Naive thymus-derived CD4-positive, alpha-beta T cell (primary cell): Measurements from ENCODE around the gene PNPT1. TPM values are rescaled to one million over a fixed set of nuclear protein-coding genes. Genes with fewer than 3 reads are reported as not detected.
"Not testable (repeated sequence)": the region's sequence is repeated elsewhere in the genome, so short reads cannot be mapped to it uniquely, and the experiment has no call there.

Experiments used
- ATAC-seq: fragments of 150-1000 bp; cut with Tn5 transposase; 2 replicates; pipeline ENCODE4 v1.10.0; 2021; ENCODE audit warnings: mild to moderate bottlenecking, moderate library complexity
- CTCF ChIA-PET: fragments of 350-600 bp; sonication (Branson Sonifier 250); formaldehyde crosslinking; loops from one replicate; lab custom pipeline; 2021; ENCODE audit warnings: antibody characterized with exemption; lab: Charles Lee
- POLR2A ChIA-PET: fragments of 350-600 bp; sonication (Branson Sonifier 250); formaldehyde crosslinking; loops from one replicate; lab custom pipeline; 2021; ENCODE audit warnings: antibody characterized with exemption, inconsistent platforms; lab: Charles Lee
- DNase-seq, 9 donors: peaks; one replicate each; pipeline versions ENCODE4 v3.0.0 to v3.0.0-alpha.2; 2020 to 2022; ENCODE audit warnings: mixed read lengths in 1 of 9
- H3K27ac ChIP-seq: one replicate; pipeline ENCODE4 v1.7.0; 2013; ENCODE audit warnings: mild to moderate bottlenecking, low read depth, low read length, moderate library complexity
- H3K27me3 ChIP-seq, 2 donors: one replicate each; pipeline ENCODE4 v1.7.0; 2013; ENCODE audit warnings: low read length in 2 of 2, mild to moderate bottlenecking in 2 of 2, moderate library complexity in 2 of 2; ENCODE audit not compliant: control insufficient read depth in 2 of 2, insufficient read depth in 2 of 2
- H3K36me3 ChIP-seq, 3 experiments: 1 replicate in 2 of 3; 2 replicates in 1 of 3; pipeline ENCODE4 v1.7.0; 2013; ENCODE audit warnings: low read length in 3 of 3, mild to moderate bottlenecking in 3 of 3, moderate library complexity in 1 of 3; ENCODE audit not compliant: insufficient read depth in 3 of 3, control insufficient read depth in 2 of 3
- H3K4me1 ChIP-seq, 2 donors: one replicate each; pipeline ENCODE4 v1.7.0; 2013; ENCODE audit warnings: low read length in 2 of 2, mild to moderate bottlenecking in 2 of 2, moderate library complexity in 1 of 2; ENCODE audit not compliant: control insufficient read depth in 2 of 2, insufficient read depth in 2 of 2
- H3K4me3 ChIP-seq: 2 replicates; pipeline ENCODE4 v1.7.0; 2013; ENCODE audit warnings: mild to moderate bottlenecking, low read length
- H3K9me3 ChIP-seq, 3 experiments: 1 replicate in 2 of 3; 2 replicates in 1 of 3; pipeline ENCODE4 v1.7.0; 2013; ENCODE audit warnings: low read length in 3 of 3; ENCODE audit not compliant: control insufficient read depth in 2 of 3
- H3K27ac Mint-ChIP-seq, 9 donors: one replicate each; pipeline ENCODE4 v1.8.0; 2020 to 2022; ENCODE audit warnings: mixed read lengths in 9 of 9, mild to moderate bottlenecking in 8 of 9, moderate library complexity in 5 of 9, inconsistent platforms in 2 of 9
- H3K27me3 Mint-ChIP-seq, 5 donors: one replicate each; pipeline ENCODE4 v1.8.0; 2021 to 2022; ENCODE audit warnings: mixed read lengths in 5 of 5, mild to moderate bottlenecking in 1 of 5
- H3K36me3 Mint-ChIP-seq, 5 donors: one replicate each; pipeline ENCODE4 v1.8.0; 2020 to 2022; ENCODE audit warnings: mixed read lengths in 5 of 5, mild to moderate bottlenecking in 3 of 5, inconsistent platforms in 1 of 5
- H3K4me1 Mint-ChIP-seq, 7 donors: one replicate each; pipeline ENCODE4 v1.8.0; 2020 to 2022; ENCODE audit warnings: mixed read lengths in 7 of 7, mild to moderate bottlenecking in 3 of 7, inconsistent platforms in 1 of 7
- H3K4me3 Mint-ChIP-seq, 10 donors: one replicate each; pipeline ENCODE4 v1.8.0; 2020 to 2022; ENCODE audit warnings: mild to moderate bottlenecking in 10 of 10, mixed read lengths in 10 of 10, moderate library complexity in 6 of 10, inconsistent platforms in 2 of 10
- H3K9me3 Mint-ChIP-seq, 11 donors: one replicate each; pipeline ENCODE4 v1.8.0; 2020 to 2022; ENCODE audit warnings: mixed read lengths in 11 of 11, mild to moderate bottlenecking in 4 of 11, inconsistent platforms in 1 of 11, moderate library complexity in 1 of 11
- intact Hi-C, 2 donors: fragments of 100-400 bp; cut with micrococcal nuclease; formaldehyde crosslinking; loops; one replicate each; pipeline ENCODE4 v1.15.1; 2023
- polyA plus RNA-seq, 2 donors: library from polyadenylated mRNA; unstranded; fragments of 300-500 nt; fragmentation: Illumina TruSeq; gene quantifications; one replicate each; pipeline ENCODE4 v1.2.3, GENCODE V29; 2021
- total RNA-seq, 6 experiments: library from RNA in 5 of 6; stranded (reverse) in 5 of 6; gene quantifications; 1 replicate in 5 of 6; 2 replicates in 1 of 6; pipeline ENCODE4 v1.2.3 and lab custom pipeline; 2021 to 2026

The PNPT1 gene
- total and polyA plus RNA-seq, 7 experiments from 2014 or later, result 16.9 to 32.7 (median 19.3) TPM

GRCh38 chr2:55715178-55715577, 21.5 kb upstream of the PNPT1 start:
- intact Hi-C loops, result loop anchor here in 1 of 2 donors (5.0 kb wide), 1 partner anchor 292 kb away; no protein-coding TSS in a partner anchor
- H3K27me3 ChIP-seq, ATAC-seq, H3K36me3 Mint-ChIP-seq, H3K9me3 ChIP-seq, H3K27ac ChIP-seq, H3K9me3 Mint-ChIP-seq, H3K4me1 Mint-ChIP-seq, H3K27ac Mint-ChIP-seq, H3K4me1 ChIP-seq, H3K4me3 Mint-ChIP-seq, H3K36me3 ChIP-seq, DNase-seq, H3K4me3 ChIP-seq, POLR2A ChIA-PET: not testable (repeated sequence)
- peaks cover 0 to 12% (median 6%) of the 10 kb centered on the region in 5 donors for H3K27me3 Mint-ChIP-seq
- CTCF ChIA-PET, result interaction anchor here (0.7 kb wide), 1 partner anchor 11 kb away, joined by 3 read pairs; no protein-coding TSS in a partner anchor

- Histone ChIP-seq H3K36me3 (no peaks in the 10 kb centered on the region), H3K27me3 (no peaks in the 10 kb centered on the region), H3K9me3 (no peaks in the 10 kb centered on the region), H3K4me3 (no peak overlapping the region), H3K27ac (no peak overlapping the region), H3K4me1 (no peaks in the 10 kb centered on the region)
- intact Hi-C loops, result no loop called here
- ATAC-seq, result no peak
- no peak for DNase-seq
- ChIA-PET CTCF (no interaction called here), POLR2A (no interaction called here)
- no peaks in the 10 kb centered on the region for H3K36me3 Mint-ChIP-seq
- peaks cover under 1 to 24% (median 6%) of the 10 kb centered on the region in 5 donors for H3K27me3 Mint-ChIP-seq
- H3K4me3 Mint-ChIP-seq, result no peak overlapping the region
- H3K27ac Mint-ChIP-seq, result no peak overlapping the region
- no peaks in the 10 kb centered on the region for H3K4me1 Mint-ChIP-seq
- H3K9me3 Mint-ChIP-seq, result no peaks in the 10 kb centered on the region
Measured at GRCh38 chr2:55712477-55713060, 18.9 kb upstream of the PNPT1 start.

GRCh38 chr2:55710025-55710424, 16.4 kb upstream of the PNPT1 start:
- no peaks in the 10 kb centered on the region for H3K36me3 Mint-ChIP-seq
- H3K4me1 Mint-ChIP-seq, result no peaks in the 10 kb centered on the region
- H3K9me3 Mint-ChIP-seq, result no peaks in the 10 kb centered on the region
- intact Hi-C loops, result no loop called here
- H3K4me3 ChIP-seq, result no peak overlapping the region
- peaks cover 5 to 14% (median 9%) of the 10 kb centered on the region in 5 donors for H3K27me3 Mint-ChIP-seq
- H3K4me1 ChIP-seq, result no peaks in the 10 kb centered on the region
- CTCF ChIA-PET, result interaction anchor here (1.3 kb wide), 1 partner anchor 8 kb away, joined by 7 read pairs; no protein-coding TSS in a partner anchor
- H3K4me3 Mint-ChIP-seq, result no peak overlapping the region
- H3K27ac Mint-ChIP-seq, result no peak overlapping the region
- no peaks in the 10 kb centered on the region for H3K9me3 ChIP-seq
- POLR2A ChIA-PET, result no interaction called here
- H3K36me3 ChIP-seq, result no peaks in the 10 kb centered on the region
- ATAC-seq (no peak), DNase-seq (no peak)
- H3K27me3 ChIP-seq, result no peaks in the 10 kb centered on the region
- no peak overlapping the region for H3K27ac ChIP-seq

GRCh38 chr2:55707751-55708150, 14.1 kb upstream of the PNPT1 start:
- Mint-ChIP-seq H3K9me3 (peaks cover 0 to 1% (median 0%) of the 10 kb centered on the region in 11 donors), H3K4me1 (no peaks in the 10 kb centered on the region), H3K27me3 (peaks cover 11 to 25% (median 14%) of the 10 kb centered on the region in 5 donors), H3K27ac (no peak overlapping the region), H3K4me3 (no peak overlapping the region), H3K36me3 (no peaks in the 10 kb centered on the region)
- DNase-seq (no peak), ATAC-seq (no peak)
- no peaks in the 10 kb centered on the region for H3K27me3 ChIP-seq
- no peak overlapping the region for H3K4me3 ChIP-seq
- H3K4me1 ChIP-seq, result no peaks in the 10 kb centered on the region
- ChIA-PET CTCF (no interaction called here), POLR2A (no interaction called here)
- no peak overlapping the region for H3K27ac ChIP-seq
- no peaks in the 10 kb centered on the region for H3K36me3 ChIP-seq
- intact Hi-C loops, result no loop called here
- H3K9me3 ChIP-seq, result no peaks in the 10 kb centered on the region

GRCh38 chr2:55706258-55706657, 12.6 kb upstream of the PNPT1 start:
- peaks cover 11 to 25% (median 14%) of the 10 kb centered on the region in 5 donors for H3K27me3 Mint-ChIP-seq
- ATAC-seq, H3K36me3 ChIP-seq, intact Hi-C loops, DNase-seq, CTCF ChIA-PET, H3K27me3 ChIP-seq, H3K4me3 ChIP-seq, H3K4me3 Mint-ChIP-seq, POLR2A ChIA-PET, H3K9me3 ChIP-seq, H3K4me1 Mint-ChIP-seq, H3K36me3 Mint-ChIP-seq, H3K27ac ChIP-seq, H3K27ac Mint-ChIP-seq, H3K4me1 ChIP-seq, H3K9me3 Mint-ChIP-seq: not testable (repeated sequence)

- no peak overlapping the region for H3K4me3 Mint-ChIP-seq
- CTCF ChIA-PET, result no interaction called here
- intact Hi-C loops, result no loop called here
- H3K36me3 Mint-ChIP-seq, result no peaks in the 10 kb centered on the region
- H3K4me1 Mint-ChIP-seq, result peaks cover 0 to 1% (median 0%) of the 10 kb centered on the region in 7 donors
- H3K9me3 ChIP-seq, result no peaks in the 10 kb centered on the region
- no peaks in the 10 kb centered on the region for H3K36me3 ChIP-seq
- H3K4me1 ChIP-seq, result no peaks in the 10 kb centered on the region
- no peak overlapping the region for H3K27ac Mint-ChIP-seq
- peaks cover 11 to 30% (median 18%) of the 10 kb centered on the region in 5 donors for H3K27me3 Mint-ChIP-seq
- H3K9me3 Mint-ChIP-seq, result peaks cover 0 to 2% (median 0%) of the 10 kb centered on the region in 11 donors
- POLR2A ChIA-PET, result no interaction called here
- H3K27ac ChIP-seq, result no peak overlapping the region
- no peak overlapping the region for H3K4me3 ChIP-seq
- no peaks in the 10 kb centered on the region for H3K27me3 ChIP-seq
- ATAC-seq, result no peak
- no peak for DNase-seq
Measured at GRCh38 chr2:55705027-55705653, 11.5 kb upstream of the PNPT1 start.
